Psoas muscle (tissue), 8 donors: ENCODE measurements around the gene DNMT1. TPM values are rescaled to one million over a fixed set of nuclear protein-coding genes. Genes with fewer than 3 reads are reported as not detected.
A peak's percentile ranks its signal among the peaks of the same experiment; 100 is the strongest.

Source experiments
- ATAC-seq, 4 donors: fragments of 200-7000 bp; cut with Tn5 transposase; one replicate each; pipeline ENCODE4 v1.9.1; 2020; ENCODE audit warnings: moderate library complexity in 3 of 4, mild to moderate bottlenecking in 2 of 4
- DNase-seq, 2 donors: peaks; one replicate each; pipeline ENCODE4 v3.0.0-alpha.2; 2020
- H3K27ac ChIP-seq: fragments of 200-600 bp; one replicate; pipeline ENCODE4 v1.8.0; 2022
- H3K27me3 ChIP-seq, 3 donors: fragments of 200-600 bp in 1 of 3; one replicate each; pipeline versions ENCODE4 v1.6.1 to v1.8.0; 2013 to 2022; ENCODE audit warnings: low read length in 2 of 3, mild to moderate bottlenecking in 2 of 3, moderate library complexity in 1 of 3; ENCODE audit not compliant: insufficient read depth in 3 of 3
- H3K36me3 ChIP-seq, 2 donors: fragments of 200-600 bp in 1 of 2; one replicate each; pipeline versions ENCODE4 v1.6.1 to v1.8.0; 2013 to 2022; ENCODE audit warnings: low read depth in 1 of 2, mild to moderate bottlenecking in 1 of 2, moderate library complexity in 1 of 2; ENCODE audit not compliant: insufficient read depth in 1 of 2
- H3K4me1 ChIP-seq: fragments of 200-600 bp; one replicate; pipeline ENCODE4 v1.8.0; 2022
- H3K4me3 ChIP-seq: fragments of 200-600 bp; one replicate; pipeline ENCODE4 v1.8.0; 2022; ENCODE audit warnings: mild to moderate bottlenecking
- H3K9me3 ChIP-seq: fragments of 200-600 bp; one replicate; pipeline ENCODE4 v1.8.0; 2022
- WGBS, 3 donors: extraction: QIAGEN DNeasy Blood & Tissue Kit; methylation state at CpG; one replicate each; pipeline versions ENCODE4 v1.1.6 to v1.1.7; 2013; 5-methylcytosine and 5-hydroxymethylcytosine counted together
- intact Hi-C, 2 donors: fragments of 100-400 bp; cut with DNase I; formaldehyde crosslinking; loops; one replicate each; pipeline versions ENCODE4 v1.11.0 to v1.14.2; 2022
- polyA plus RNA-seq, 3 donors: library from polyadenylated mRNA; stranded (reverse); fragments of 200-250 nt; gene quantifications; one replicate each; pipeline ENCODE4 v1.2.3, GENCODE V29; 2013
- total RNA-seq, 4 donors: library from RNA; stranded (reverse); fragmentation: NEBNext Ultra II Directional in 2 of 4; extraction: Animal tissue kit (Norgen Biotek cat#: 25700) in 2 of 4; gene quantifications; one replicate each; pipeline versions ENCODE4 v1.2.1 to v1.2.4, GENCODE V29; 2021 to 2023
- TF ChIP-seq, protein P1 (sequence below): fragments of 200-600 bp; IDR thresholded peaks from one replicate; pipeline ENCODE4 v1.8.0; 2022; ENCODE audit warnings: antibody characterized with exemption
- donor health status: healthy with polysubstance abuse.
- donor health status: DM: no; HTN: no; CAD: no; lungs with moderate emphysema.
- donor health status: Bipolar disorder and iron deficiency.
- donor health status: healthy.
- donor health status: DM: yes; HTN: yes; CAD: no.
- donor health status: DM: no; HTN: no; CAD: no.
- donor health status: DM: no; HTN: no; CAD: no.
- donor health status: DM: yes; HTN: yes; CAD: no.

DNMT1 gene
- total and polyA plus RNA-seq, 7 donors: 7.1 to 25.2 (median 13.5) TPM

DNA sequence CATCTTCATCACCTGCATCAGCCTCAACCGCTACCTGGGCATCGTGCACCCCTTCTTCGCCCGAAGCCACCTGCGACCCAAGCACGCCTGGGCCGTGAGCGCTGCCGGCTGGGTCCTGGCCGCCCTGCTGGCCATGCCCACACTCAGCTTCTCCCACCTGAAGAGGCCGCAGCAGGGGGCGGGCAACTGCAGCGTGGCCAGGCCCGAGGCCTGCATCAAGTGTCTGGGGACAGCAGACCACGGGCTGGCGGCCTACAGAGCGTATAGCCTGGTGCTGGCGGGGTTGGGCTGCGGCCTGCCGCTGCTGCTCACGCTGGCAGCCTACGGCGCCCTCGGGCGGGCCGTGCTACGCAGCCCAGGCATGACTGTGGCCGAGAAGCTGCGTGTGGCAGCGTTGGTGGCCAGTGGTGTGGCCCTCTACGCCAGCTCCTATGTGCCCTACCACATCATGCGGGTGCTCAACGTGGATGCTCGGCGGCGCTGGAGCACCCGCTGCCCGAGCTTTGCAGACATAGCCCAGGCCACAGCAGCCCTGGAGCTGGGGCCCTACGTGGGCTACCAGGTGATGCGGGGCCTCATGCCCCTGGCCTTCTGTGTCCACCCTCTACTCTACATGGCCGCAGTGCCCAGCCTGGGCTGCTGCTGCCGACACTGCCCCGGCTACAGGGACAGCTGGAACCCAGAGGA, 80.6 kb downstream of the DNMT1 start:
- Histone ChIP-seq H3K27me3 (no peaks in the 10 kb centered on the region), H3K4me1 (peaks cover 27% of the 10 kb centered on the region), H3K27ac (no peak overlapping the region), H3K36me3 (peaks cover 16 to 72% of the 10 kb centered on the region in 2 donors), H3K4me3 (no peak overlapping the region), H3K9me3 (no peaks in the 10 kb centered on the region)
- 78 to 84% (median 82%) methylated on average over 43 of the region's 43 CpGs for WGBS, 3 donors
- DNase-seq (peak in 1 of 2 donors; percentile 53), ATAC-seq (peak in 3 of 4 donors; percentile 2 to 16 (median 6))
- intact Hi-C loops: loop anchor here in 1 of 2 donors (10.0 kb wide), 1 partner anchor 281 kb away; no protein-coding TSS in a partner anchor
- TF ChIP-seq, protein P1, sequence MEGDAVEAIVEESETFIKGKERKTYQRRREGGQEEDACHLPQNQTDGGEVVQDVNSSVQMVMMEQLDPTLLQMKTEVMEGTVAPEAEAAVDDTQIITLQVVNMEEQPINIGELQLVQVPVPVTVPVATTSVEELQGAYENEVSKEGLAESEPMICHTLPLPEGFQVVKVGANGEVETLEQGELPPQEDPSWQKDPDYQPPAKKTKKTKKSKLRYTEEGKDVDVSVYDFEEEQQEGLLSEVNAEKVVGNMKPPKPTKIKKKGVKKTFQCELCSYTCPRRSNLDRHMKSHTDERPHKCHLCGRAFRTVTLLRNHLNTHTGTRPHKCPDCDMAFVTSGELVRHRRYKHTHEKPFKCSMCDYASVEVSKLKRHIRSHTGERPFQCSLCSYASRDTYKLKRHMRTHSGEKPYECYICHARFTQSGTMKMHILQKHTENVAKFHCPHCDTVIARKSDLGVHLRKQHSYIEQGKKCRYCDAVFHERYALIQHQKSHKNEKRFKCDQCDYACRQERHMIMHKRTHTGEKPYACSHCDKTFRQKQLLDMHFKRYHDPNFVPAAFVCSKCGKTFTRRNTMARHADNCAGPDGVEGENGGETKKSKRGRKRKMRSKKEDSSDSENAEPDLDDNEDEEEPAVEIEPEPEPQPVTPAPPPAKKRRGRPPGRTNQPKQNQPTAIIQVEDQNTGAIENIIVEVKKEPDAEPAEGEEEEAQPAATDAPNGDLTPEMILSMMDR: no peak

DNA sequence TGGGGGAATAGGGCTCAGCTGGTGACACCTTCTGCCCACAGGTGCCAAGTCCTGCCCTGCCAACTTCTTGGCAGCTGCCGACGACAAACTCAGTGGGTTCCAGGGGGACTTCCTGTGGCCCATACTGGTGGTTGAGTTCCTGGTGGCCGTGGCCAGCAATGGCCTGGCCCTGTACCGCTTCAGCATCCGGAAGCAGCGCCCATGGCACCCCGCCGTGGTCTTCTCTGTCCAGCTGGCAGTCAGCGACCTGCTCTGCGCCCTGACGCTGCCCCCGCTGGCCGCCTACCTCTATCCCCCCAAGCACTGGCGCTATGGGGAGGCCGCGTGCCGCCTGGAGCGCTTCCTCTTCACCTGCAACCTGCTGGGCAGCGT, 81.2 kb downstream of the DNMT1 start:
- TF ChIP-seq, protein P1: no peak
- Histone ChIP-seq H3K27me3 (no peaks in the 10 kb centered on the region), H3K36me3 (peaks cover 16 to 77% of the 10 kb centered on the region in 2 donors), H3K4me3 (no peak overlapping the region), H3K4me1 (peaks cover 22% of the 10 kb centered on the region), H3K27ac (no peak overlapping the region), H3K9me3 (no peaks in the 10 kb centered on the region)
- DNase-seq (peak in 1 of 2 donors; percentile 55), ATAC-seq (peak in 2 of 4 donors; percentile 9 to 28)
- intact Hi-C loops: loop anchor here in 1 of 2 donors (10.0 kb wide), 1 partner anchor 281 kb away; no protein-coding TSS in a partner anchor
- WGBS, 3 donors: 47 to 59% (median 56%) methylated on average over 18 to 19 of the region's 19 CpGs

DNA sequence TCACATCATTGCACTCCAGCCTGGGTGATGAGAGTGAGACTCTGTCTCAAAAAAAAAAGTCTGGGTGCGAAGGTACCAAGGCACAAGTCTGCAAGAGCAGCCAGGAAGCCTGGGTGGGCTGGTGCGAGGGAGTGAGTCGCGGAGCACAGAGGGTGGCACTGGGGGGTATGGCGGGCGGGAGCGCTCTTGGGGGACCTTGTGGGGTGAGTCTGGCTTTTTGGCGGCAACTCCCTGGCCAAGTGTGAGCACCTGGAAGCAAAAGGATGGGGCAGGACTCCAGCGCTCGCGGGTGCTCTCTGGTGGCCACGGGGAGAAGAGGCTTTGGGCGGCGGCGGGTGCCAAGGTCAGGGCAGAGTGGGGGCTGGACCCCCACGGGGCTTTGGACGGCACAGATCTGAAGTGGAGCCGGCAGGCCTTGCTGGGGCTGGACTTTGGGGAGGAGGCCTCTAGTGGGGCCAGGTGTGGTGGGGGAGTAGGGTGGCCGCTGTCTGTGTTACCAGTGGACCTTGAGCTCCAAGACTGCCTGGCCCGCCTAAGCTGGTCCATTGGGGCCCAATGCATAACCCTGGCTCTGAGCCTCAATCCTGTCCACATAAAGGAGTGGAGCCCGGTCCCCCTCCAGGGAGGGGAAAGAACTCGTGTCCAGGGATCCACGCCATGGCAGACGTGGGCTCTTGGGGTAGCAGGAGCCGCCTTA, 81.7 kb downstream of the DNMT1 start:
- intact Hi-C loops: loop anchor here in 1 of 2 donors (10.0 kb wide), 1 partner anchor 282 kb away; no protein-coding TSS in a partner anchor
- DNase-seq: peak; percentile 59 to 77
- TF ChIP-seq, protein P1: peak; percentile 50
- ATAC-seq: peak; percentile 20 to 63 (median 46)
- Histone ChIP-seq H3K27me3 (no peaks in the 10 kb centered on the region), H3K4me3 (no peak overlapping the region), H3K27ac (no peak overlapping the region), H3K9me3 (no peaks in the 10 kb centered on the region), H3K36me3 (peaks cover 17 to 77% of the 10 kb centered on the region in 2 donors), H3K4me1 (peaks cover 21% of the 10 kb centered on the region)
- 20 to 29% (median 25%) methylated on average over 21 to 25 of the region's 25 CpGs for WGBS, 3 donors

DNA sequence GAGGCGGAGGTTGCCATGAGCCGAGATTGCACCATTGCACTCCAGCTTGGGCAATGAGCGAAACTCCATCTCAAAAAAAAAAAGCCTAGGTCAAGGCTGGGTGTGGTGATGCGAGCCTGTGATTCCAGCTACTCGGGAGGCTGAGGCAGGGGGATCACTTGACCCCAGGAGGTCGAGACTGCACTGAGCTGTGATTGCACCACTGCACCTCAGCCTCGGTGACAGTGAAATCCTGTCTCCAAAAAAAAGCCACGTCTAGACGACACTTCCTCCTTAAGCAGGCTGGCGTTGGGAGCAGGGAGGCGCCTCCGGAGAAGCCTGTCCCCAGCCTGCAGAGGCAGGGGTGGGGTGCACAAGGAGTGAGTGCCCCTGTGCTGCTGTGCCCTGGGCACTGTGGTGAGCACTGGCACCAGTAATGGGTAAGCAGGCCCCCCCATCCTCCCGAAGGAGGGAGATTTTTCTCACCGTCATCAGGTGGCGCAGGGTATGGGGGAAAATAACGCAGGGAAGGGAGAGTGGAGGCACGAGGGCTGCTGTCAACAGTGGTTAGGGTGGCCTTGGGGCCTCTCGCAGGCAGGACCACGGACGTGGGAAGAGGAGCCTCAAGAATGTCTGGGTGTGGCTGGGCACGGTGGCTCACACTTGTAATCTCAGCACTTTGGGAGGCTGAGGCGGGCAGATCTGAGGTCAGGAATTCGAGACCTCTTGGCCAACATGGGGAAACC, 82.6 kb downstream of the DNMT1 start:
- Histone ChIP-seq H3K27me3 (no peaks in the 10 kb centered on the region), H3K36me3 (peaks cover 22 to 77% of the 10 kb centered on the region in 2 donors), H3K4me3 (no peak overlapping the region), H3K4me1 (peaks cover 25% of the 10 kb centered on the region), H3K9me3 (no peaks in the 10 kb centered on the region), H3K27ac (no peak overlapping the region)
- ATAC-seq (no peak), DNase-seq (peak in 1 of 2 donors; percentile 55)
- TF ChIP-seq, protein P1: no peak
- 51 to 59% (median 55%) methylated on average over 23 of the region's 23 CpGs for WGBS, 3 donors
- intact Hi-C loops: loop anchor here in 1 of 2 donors (10.0 kb wide), 1 partner anchor 283 kb away; no protein-coding TSS in a partner anchor
